WI38 (cell line): ENCODE data around the gene FAM184B.
A peak's percentile ranks its signal among the peaks of the same experiment; 100 is the strongest.

Experiments used
- H3K4me3 ChIP-seq: 2 replicates; pipeline ENCODE4 v1.5.1; 2011; ENCODE audit warnings: low read depth, mild to moderate bottlenecking, control low read depth, low read length
- TF ChIP-seq, protein P1 (sequence below): IDR thresholded peaks from 2 replicates; pipeline ENCODE4 v1.5.1; 2012; ENCODE audit warnings: low read depth, mild to moderate bottlenecking, control low read depth, low read length

The FAM184B gene

DNA sequence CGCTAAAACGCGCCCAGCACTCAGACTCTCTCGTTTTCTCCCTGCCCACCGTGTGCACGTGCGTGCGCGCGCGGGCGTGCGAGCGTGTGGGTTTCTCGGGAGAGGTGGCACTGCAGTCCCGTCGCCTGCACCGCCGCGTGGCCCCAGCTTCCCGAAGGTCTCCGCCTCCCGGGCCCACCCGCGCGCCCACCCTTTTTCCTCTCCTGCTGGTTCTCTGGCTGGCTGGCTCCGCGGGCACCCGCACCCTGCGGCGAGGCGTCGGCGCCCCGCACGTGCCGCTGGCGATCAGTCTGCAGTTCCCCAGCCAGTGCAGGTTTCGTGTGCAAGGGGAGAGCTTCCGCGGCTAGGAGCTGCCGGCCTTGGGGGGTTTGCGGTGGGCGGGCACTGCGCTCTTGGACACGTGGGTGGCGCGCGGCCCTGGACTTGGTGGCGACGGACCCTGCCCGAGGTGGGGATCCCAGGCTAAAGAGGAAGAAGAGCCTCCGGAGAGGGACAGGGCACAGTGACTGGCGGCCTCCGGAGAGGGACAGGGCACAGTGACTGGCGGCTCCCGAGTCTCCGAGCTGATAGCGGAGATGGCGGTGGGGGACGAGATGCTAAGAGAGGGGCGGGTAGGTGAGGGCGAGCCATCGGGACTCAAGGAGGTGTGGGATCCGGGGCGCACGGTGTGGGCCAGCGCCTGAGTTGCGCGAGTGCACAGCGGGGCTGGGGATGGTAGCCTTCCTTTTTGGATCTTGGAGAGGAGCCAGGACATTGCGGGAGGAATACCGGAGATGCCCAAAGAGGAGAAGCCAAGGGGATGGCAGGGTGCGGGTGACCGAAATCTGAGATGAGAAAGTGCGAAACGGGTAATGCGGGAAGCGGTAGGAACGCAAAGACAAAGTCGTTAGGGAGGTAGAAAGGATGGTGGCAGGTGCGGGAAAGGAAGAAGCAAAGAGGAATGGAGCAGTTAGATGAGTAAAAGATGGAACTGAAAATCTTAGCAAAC, at the start of gene FAM184B:
TSS of gene FAM184B (minus strand) at position 322 of the 988 bp plus-strand sequence. CDS start 322 bp downstream, outside the sequence.
- peak within 1 kb of the TSS; percentile 47 for H3K4me3 ChIP-seq
- TF ChIP-seq, protein P1, sequence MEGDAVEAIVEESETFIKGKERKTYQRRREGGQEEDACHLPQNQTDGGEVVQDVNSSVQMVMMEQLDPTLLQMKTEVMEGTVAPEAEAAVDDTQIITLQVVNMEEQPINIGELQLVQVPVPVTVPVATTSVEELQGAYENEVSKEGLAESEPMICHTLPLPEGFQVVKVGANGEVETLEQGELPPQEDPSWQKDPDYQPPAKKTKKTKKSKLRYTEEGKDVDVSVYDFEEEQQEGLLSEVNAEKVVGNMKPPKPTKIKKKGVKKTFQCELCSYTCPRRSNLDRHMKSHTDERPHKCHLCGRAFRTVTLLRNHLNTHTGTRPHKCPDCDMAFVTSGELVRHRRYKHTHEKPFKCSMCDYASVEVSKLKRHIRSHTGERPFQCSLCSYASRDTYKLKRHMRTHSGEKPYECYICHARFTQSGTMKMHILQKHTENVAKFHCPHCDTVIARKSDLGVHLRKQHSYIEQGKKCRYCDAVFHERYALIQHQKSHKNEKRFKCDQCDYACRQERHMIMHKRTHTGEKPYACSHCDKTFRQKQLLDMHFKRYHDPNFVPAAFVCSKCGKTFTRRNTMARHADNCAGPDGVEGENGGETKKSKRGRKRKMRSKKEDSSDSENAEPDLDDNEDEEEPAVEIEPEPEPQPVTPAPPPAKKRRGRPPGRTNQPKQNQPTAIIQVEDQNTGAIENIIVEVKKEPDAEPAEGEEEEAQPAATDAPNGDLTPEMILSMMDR, result no peak

- TF ChIP-seq, protein P1, result no peak
- no peak overlapping the region for H3K4me3 ChIP-seq
These were observed 42.6 kb upstream of the FAM184B start for GRCh38 chr4:17823871-17824669.

GRCh38 chr4:17817027-17817426, 35.6 kb upstream of the FAM184B start:
- TF ChIP-seq, protein P1, result peak; percentile 3; the same call in 1 of the 2 replicates
- no peak overlapping the region for H3K4me3 ChIP-seq

DNA sequence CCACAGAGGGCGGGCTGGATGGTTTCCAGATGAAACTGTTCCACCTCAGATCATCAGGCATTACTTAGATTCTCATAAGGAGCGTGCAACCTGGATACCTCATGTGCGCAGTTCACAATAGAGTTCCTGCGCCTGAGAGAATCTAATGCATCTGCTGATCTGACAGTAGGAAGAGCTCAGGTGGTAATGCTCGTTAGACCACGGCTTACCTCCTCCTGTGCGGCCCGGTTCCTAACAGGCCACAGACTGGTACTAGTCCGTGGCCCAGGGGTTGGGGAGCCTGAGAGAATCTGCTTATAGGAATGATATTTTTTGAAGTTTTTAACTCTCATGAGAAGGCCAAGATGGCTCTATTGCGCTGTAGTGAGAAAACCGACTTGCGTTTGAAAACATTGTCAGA, 34.7 kb upstream of the FAM184B start:
- TF ChIP-seq, protein P1, result no peak
- H3K4me3 ChIP-seq, result no peak overlapping the region

DNA sequence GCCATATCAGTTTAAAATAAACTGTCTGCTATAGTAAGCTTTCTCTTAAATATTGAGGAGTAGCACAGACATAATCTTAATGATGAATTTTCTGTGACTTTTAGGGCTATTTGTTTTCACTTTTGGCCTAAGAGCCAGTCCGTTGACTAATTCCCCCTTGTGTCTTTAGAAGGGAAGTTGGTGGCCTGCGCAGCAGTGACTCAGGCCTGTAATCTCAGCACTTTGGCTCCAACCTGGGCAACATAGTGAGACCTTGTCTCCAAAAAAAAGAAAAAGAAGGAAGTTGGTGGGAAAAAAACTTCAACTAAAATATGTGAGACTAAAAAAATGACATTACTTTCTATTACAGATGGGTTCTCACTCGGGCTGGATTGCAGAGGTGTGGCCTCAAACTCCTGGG, 32.7 kb upstream of the FAM184B start:
- no peak overlapping the region for H3K4me3 ChIP-seq
- TF ChIP-seq, protein P1, result no peak

DNA sequence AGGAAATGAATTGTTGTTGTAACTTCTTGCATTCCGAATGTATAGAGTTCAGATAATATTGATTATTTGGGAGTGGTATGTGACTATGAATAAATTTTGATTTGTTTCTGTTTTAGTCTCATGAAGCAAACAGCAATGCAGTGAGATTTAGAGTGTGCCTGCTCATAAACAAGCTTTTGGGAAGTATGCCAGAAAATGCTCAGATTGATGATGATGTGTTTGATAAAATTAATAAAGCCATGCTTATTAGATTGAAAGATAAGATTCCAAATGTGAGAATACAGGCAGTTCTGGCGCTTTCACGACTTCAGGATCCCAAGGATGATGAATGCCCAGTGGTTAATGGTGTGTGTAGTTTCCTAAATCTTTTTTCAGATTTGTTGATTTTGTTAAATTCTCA, 31.4 kb upstream of the FAM184B start:
- TF ChIP-seq, protein P1, result no peak
- peak overlapping the region; percentile 91 for H3K4me3 ChIP-seq
